B cell (primary cell): ENCODE measurements around the gene THADA. TPM values are rescaled to one million over a fixed set of nuclear protein-coding genes. Genes with fewer than 3 reads are reported as not detected.

Source experiments
- ATAC-seq: fragments of 200-7000 bp; cut with Tn5 transposase; one replicate; pipeline ENCODE4 v1.10.0; 2021; ENCODE audit warnings: low read depth, mild to moderate bottlenecking, moderate number of reproducible peaks, moderate library complexity
- CTCF ChIA-PET: fragments of 350-600 bp; sonication (Branson Sonifier 250); formaldehyde crosslinking; loops from one replicate; lab custom pipeline; 2021; ENCODE audit warnings: antibody characterized with exemption, inconsistent platforms; lab: Charles Lee
- POLR2A ChIA-PET: fragments of 350-600 bp; sonication (Branson Sonifier 250); formaldehyde crosslinking; loops from one replicate; lab custom pipeline; 2021; ENCODE audit warnings: antibody characterized with exemption; lab: Charles Lee
- DNase-seq: peaks from one replicate; pipeline ENCODE4 v3.0.0; 2013
- H2AFZ ChIP-seq: 2 replicates; pipeline ENCODE4 v1.6.1; 2012; ENCODE audit warnings: mild to moderate bottlenecking, low read depth, low read length; ENCODE audit not compliant: insufficient read depth, poor library complexity, severe bottlenecking
- H3K27ac ChIP-seq, 2 donors: 1 replicate in 1 of 2; 2 replicates in 1 of 2; pipeline ENCODE4 v1.5.1; 2012 to 2013; ENCODE audit warnings: low read length in 2 of 2, mild to moderate bottlenecking in 2 of 2, moderate library complexity in 1 of 2
- H3K27me3 ChIP-seq, 4 experiments: fragments of 200-600 bp in 1 of 4; sonication (generic) in 1 of 4; replicated peaks in 1 of 4; 1 replicate in 2 of 4; 2 replicates in 2 of 4; pipeline versions ENCODE4 v1.6.1 to v1.7.0; 2013 to 2016; ENCODE audit warnings: low read length in 3 of 4, mild to moderate bottlenecking in 2 of 4, mixed read lengths in 1 of 4, moderate library complexity in 1 of 4; ENCODE audit not compliant: insufficient read depth in 4 of 4, control insufficient read depth in 3 of 4; ENCODE audit errors: control extremely low read depth in 1 of 4
- H3K36me3 ChIP-seq, 2 experiments: replicated peaks in 1 of 2; 1 replicate in 1 of 2; 2 replicates in 1 of 2; pipeline versions ENCODE4 v1.6.1 to v1.7.1; 2013; ENCODE audit warnings: low read length in 1 of 2; ENCODE audit not compliant: insufficient read depth in 2 of 2, control insufficient read depth in 1 of 2; ENCODE audit errors: control extremely low read depth in 1 of 2, extremely low read depth in 1 of 2
- H3K4me1 ChIP-seq, 2 donors: fragments of 200-600 bp in 1 of 2; sonication (generic) in 1 of 2; 1 replicate in 1 of 2; 2 replicates in 1 of 2; pipeline versions ENCODE4 v1.5.1 to v1.6.1; 2013 to 2017; ENCODE audit warnings: low read length in 2 of 2; ENCODE audit not compliant: control insufficient read depth in 2 of 2, insufficient read depth in 2 of 2
- H3K4me2 ChIP-seq: replicated peaks from 2 replicates; pipeline ENCODE3; 2012; ENCODE audit warnings: mild to moderate bottlenecking, low read depth, low read length; ENCODE audit not compliant: poor library complexity, severe bottlenecking
- H3K4me3 ChIP-seq, 5 experiments: fragments of 200-600 bp in 1 of 5; sonication (generic) in 1 of 5; 1 replicate in 3 of 5; 2 replicates in 2 of 5; pipeline versions ENCODE4 v1.5.1 to v1.7.0; 2011 to 2016; ENCODE audit warnings: low read length in 4 of 5, mild to moderate bottlenecking in 4 of 5, low read depth in 2 of 5, control low read depth in 1 of 5, moderate library complexity in 1 of 5; ENCODE audit not compliant: insufficient read depth in 1 of 5; ENCODE audit errors: control extremely low read depth in 1 of 5, extremely low read depth in 1 of 5
- H3K79me2 ChIP-seq: fragments of 200-600 bp; sonication (generic); one replicate; pipeline ENCODE4 v1.6.0; 2016; ENCODE audit warnings: low read length; ENCODE audit not compliant: control insufficient read depth, insufficient read depth
- H3K9ac ChIP-seq: fragments of 200-600 bp; sonication (generic); 2 replicates; pipeline ENCODE4 v1.6.1; 2017; ENCODE audit warnings: mild to moderate bottlenecking, low read length, moderate library complexity
- H3K9me3 ChIP-seq, 3 donors: one replicate each; pipeline versions ENCODE4 v1.6.1 to v1.7.1; 2013; ENCODE audit warnings: low read length in 2 of 3; ENCODE audit not compliant: control insufficient read depth in 2 of 3, insufficient read depth in 1 of 3; ENCODE audit errors: control extremely low read depth in 1 of 3
- H4K20me1 ChIP-seq: 2 replicates; pipeline ENCODE4 v1.6.0; 2012; ENCODE audit warnings: mild to moderate bottlenecking, low read length; ENCODE audit not compliant: insufficient read depth, control insufficient read depth, poor library complexity, severe bottlenecking
- H3K27ac Mint-ChIP-seq: one replicate; pipeline ENCODE4 v1.8.0; 2021; ENCODE audit warnings: mixed read lengths
- H3K27me3 Mint-ChIP-seq: one replicate; pipeline ENCODE4 v1.8.0; 2021; ENCODE audit warnings: mixed read lengths
- H3K4me1 Mint-ChIP-seq: one replicate; pipeline ENCODE4 v1.8.0; 2021; ENCODE audit warnings: mixed read lengths
- H3K4me3 Mint-ChIP-seq: one replicate; pipeline ENCODE4 v1.8.0; 2021; ENCODE audit warnings: mixed read lengths
- H3K9me3 Mint-ChIP-seq: one replicate; pipeline ENCODE4 v1.8.0; 2022; ENCODE audit warnings: mixed read lengths; ENCODE audit not compliant: insufficient read depth
- EZH2 ChIP-seq: IDR thresholded peaks from 2 replicates; pipeline ENCODE4 v1.6.1; 2012; ENCODE audit warnings: borderline replicate concordance, low read depth, mild to moderate bottlenecking, moderate library complexity, low read length; ENCODE audit not compliant: insufficient read depth, poor library complexity, severe bottlenecking
- WGBS: methylation state at CpG from one replicate; pipeline ENCODE4 v1.1.5; 2013; ENCODE audit warnings: missing lambda C conversion rate; ENCODE audit not compliant: insufficient coverage; 5-methylcytosine and 5-hydroxymethylcytosine counted together
- intact Hi-C: fragments of 100-400 bp; cut with micrococcal nuclease; formaldehyde crosslinking; loops from one replicate; pipeline ENCODE4 v1.10.0; 2022
- polyA plus RNA-seq: library from polyadenylated mRNA; depleted of rRNA; stranded (reverse); fragments of >200 nt; gene quantifications from 2 replicates; pipeline ENCODE4 v1.2.3, GENCODE V29; 2012
- total RNA-seq, 2 donors: library from RNA; stranded (reverse); fragments of 120-200 nt in 1 of 2; gene quantifications; 1 replicate in 1 of 2; 2 replicates in 1 of 2; pipeline versions ENCODE4 v1.2.3 to v1.2.4, GENCODE V29; 2013 to 2022
- TF ChIP-seq, protein P1 (sequence below): fragments of 200-600 bp; IDR thresholded peaks from one replicate; pipeline ENCODE4 v1.8.0; 2022; ENCODE audit warnings: antibody characterized with exemption, mild to moderate bottlenecking

THADA gene
- total and polyA plus RNA-seq, 2 donors (not counting 1 experiment from before 2014, with no cell fraction given), result 17.6 to 48.5 TPM

DNA sequence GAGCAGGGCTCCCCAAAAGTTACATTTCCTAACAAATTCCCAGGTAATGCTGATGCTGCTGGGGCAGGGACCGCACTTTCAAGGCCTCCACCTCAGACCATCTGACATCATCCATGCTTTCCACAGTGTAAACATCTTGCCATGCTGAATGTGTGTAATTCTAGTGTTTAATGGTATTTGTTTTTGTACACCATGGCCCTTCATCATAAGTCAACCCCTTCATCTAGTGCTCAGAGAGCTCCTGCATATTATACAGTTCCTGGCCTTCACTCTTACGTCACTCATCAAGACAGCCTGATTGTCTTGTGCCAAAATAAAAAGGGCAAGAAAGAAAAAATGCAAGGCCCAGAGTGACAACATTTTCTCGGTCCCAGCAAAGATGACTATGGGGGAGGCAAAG lies 291.9 kb downstream of the THADA start:
- ChIA-PET CTCF (no interaction called here), POLR2A (no interaction called here)
- peaks cover 5% of the 10 kb centered on the region for H3K79me2 ChIP-seq
- WGBS, result 43% methylated on average over 1 of the region's 3 CpGs
- H3K27ac Mint-ChIP-seq, result no peak overlapping the region
- H2AFZ ChIP-seq, result no peak overlapping the region
- DNase-seq (no peak), ATAC-seq (no peak)
- no peak overlapping the region for H3K4me2 ChIP-seq
- no peak overlapping the region for H3K27ac ChIP-seq
- intact Hi-C loops, result no loop called here
- H4K20me1 ChIP-seq, result no peaks in the 10 kb centered on the region
- H3K4me3 ChIP-seq, result no peak overlapping the region
- H3K4me1 ChIP-seq, result no peaks in the 10 kb centered on the region
- no peaks in the 10 kb centered on the region for H3K4me1 Mint-ChIP-seq
- H3K27me3 ChIP-seq, result no peaks in the 10 kb centered on the region
- TF ChIP-seq EZH2, result no peak
- TF ChIP-seq, protein P1, sequence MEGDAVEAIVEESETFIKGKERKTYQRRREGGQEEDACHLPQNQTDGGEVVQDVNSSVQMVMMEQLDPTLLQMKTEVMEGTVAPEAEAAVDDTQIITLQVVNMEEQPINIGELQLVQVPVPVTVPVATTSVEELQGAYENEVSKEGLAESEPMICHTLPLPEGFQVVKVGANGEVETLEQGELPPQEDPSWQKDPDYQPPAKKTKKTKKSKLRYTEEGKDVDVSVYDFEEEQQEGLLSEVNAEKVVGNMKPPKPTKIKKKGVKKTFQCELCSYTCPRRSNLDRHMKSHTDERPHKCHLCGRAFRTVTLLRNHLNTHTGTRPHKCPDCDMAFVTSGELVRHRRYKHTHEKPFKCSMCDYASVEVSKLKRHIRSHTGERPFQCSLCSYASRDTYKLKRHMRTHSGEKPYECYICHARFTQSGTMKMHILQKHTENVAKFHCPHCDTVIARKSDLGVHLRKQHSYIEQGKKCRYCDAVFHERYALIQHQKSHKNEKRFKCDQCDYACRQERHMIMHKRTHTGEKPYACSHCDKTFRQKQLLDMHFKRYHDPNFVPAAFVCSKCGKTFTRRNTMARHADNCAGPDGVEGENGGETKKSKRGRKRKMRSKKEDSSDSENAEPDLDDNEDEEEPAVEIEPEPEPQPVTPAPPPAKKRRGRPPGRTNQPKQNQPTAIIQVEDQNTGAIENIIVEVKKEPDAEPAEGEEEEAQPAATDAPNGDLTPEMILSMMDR, result no peak
- peaks cover 1 to 11% of the 10 kb centered on the region in 2 experiments for H3K36me3 ChIP-seq
- no peaks in the 10 kb centered on the region for H3K27me3 Mint-ChIP-seq
- H3K9ac ChIP-seq, result no peak overlapping the region
- no peak overlapping the region for H3K4me3 Mint-ChIP-seq
- no peaks in the 10 kb centered on the region for H3K9me3 Mint-ChIP-seq
- no peaks in the 10 kb centered on the region for H3K9me3 ChIP-seq

- H3K9me3 ChIP-seq, result no peaks in the 10 kb centered on the region
- H4K20me1 ChIP-seq, result no peaks in the 10 kb centered on the region
- no peak overlapping the region for H3K4me3 ChIP-seq
- no peak overlapping the region for H3K27ac Mint-ChIP-seq
- ChIA-PET CTCF (no interaction called here), POLR2A (interaction anchor here (0.7 kb wide), 1 partner anchor 285 kb away, joined by 4 read pairs; no protein-coding TSS in a partner anchor)
- no peak overlapping the region for H3K9ac ChIP-seq
- H3K4me1 Mint-ChIP-seq, result no peaks in the 10 kb centered on the region
- H3K27me3 ChIP-seq, result no peaks in the 10 kb centered on the region
- peaks cover 1 to 11% of the 10 kb centered on the region in 2 experiments for H3K36me3 ChIP-seq
- H3K27me3 Mint-ChIP-seq, result no peaks in the 10 kb centered on the region
- no peaks in the 10 kb centered on the region for H3K9me3 Mint-ChIP-seq
- no peak for DNase-seq
- H3K4me2 ChIP-seq, result no peak overlapping the region
- no peaks in the 10 kb centered on the region for H3K4me1 ChIP-seq
- H3K4me3 Mint-ChIP-seq, result no peak overlapping the region
- no peak for ATAC-seq
- no peak overlapping the region for H2AFZ ChIP-seq
- H3K27ac ChIP-seq, result no peak overlapping the region
- TF ChIP-seq, protein P1, result no peak
- TF ChIP-seq EZH2, result no peak
- intact Hi-C loops, result no loop called here
- H3K79me2 ChIP-seq, result no peaks in the 10 kb centered on the region
Observed at GRCh38 chr2:43302961-43303494, 292.8 kb downstream of the THADA start.
